GM12878 (cell line): ENCODE data around the gene CCDC39. TPM values are rescaled to one million over a fixed set of nuclear protein-coding genes. Genes with fewer than 3 reads are reported as not detected.

Experiments
- CREB1 ChIP-seq: IDR thresholded peaks from 2 replicates; pipeline ENCODE4 v1.6.1; 2012; ENCODE audit warnings: low read depth, mild to moderate bottlenecking, inconsistent platforms
- E2F8 ChIP-seq: fragments of 450-650 bp; IDR thresholded peaks from 2 replicates; pipeline ENCODE4 v1.6.1; 2018; ENCODE audit warnings: mild to moderate bottlenecking, low read depth, moderate library complexity; ENCODE audit not compliant: partially characterized antibody
- polyA plus RNA-seq, 11 experiments: library from polyadenylated mRNA; depleted of rRNA in 4 of 11; unstranded in 6 of 11; stranded (reverse) in 5 of 11; fragments of >200 nt; fragmentation: Nextera tagmentation in 4 of 11; fragmentation: Illumina TruSeq in 1 of 11; extraction: Ambion mirVana in 4 of 11; extraction: Trizol in 1 of 11; gene quantifications; 1 replicate in 1 of 11; 2 replicates in 10 of 11; pipeline versions ENCODE4 v1.2.1 to v1.2.3, GENCODE V29; 2011 to 2016; ENCODE audit warnings: inconsistent platforms in 2 of 11, missing spikeins in 2 of 11, low read depth in 1 of 11
- small RNA-seq: library from RNA; depleted of rRNA; stranded (forward); fragments of <200 nt; gene quantifications from one replicate; pipeline ENCODE3, GENCODE V24; 2014
- total RNA-seq, 4 experiments: library from RNA; depleted of rRNA in 3 of 4; stranded (reverse); fragments of >200 nt in 3 of 4; fragmentation: Illumina TruSeq in 1 of 4; extraction: Trizol in 1 of 4; gene quantifications; 2 replicates each; pipeline versions ENCODE4 v1.2.1 to v1.2.3, GENCODE V29; 2013 to 2021
- TF ChIP-seq, protein P1 (sequence below): fragments of 450-650 bp; formaldehyde crosslinking; IDR thresholded peaks from 2 replicates; pipeline ENCODE4 v1.4.0; 2022; ENCODE audit warnings: mild to moderate bottlenecking, moderate library complexity

CCDC39 gene
- total and polyA plus RNA-seq, 10 of the 15 experiments (the other 5 are each of a cell fraction or from before 2014, with no cell fraction given), result 0.10 to 0.69 (median 0.31) TPM

DNA sequence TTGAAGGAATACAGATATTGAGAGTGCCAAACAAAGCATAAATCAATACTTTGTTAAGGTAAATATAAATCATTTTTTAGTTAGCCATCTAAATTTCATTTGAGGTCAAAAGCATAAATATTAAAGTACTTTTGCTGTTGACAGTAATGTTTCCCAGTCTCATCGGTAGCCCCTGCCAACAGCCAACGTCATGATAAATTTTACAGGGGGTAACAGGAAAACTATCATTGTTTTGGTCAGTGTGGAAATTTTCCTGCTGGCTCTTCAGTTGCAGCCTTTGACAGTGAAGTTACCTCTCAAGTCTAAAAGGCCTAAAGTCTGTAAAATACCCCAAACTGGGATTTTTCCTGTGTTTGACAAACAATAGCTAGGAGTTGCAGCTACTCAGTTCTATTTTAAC is 114.6 kb downstream of the CCDC39 start (continued):
- TF ChIP-seq, protein P1, sequence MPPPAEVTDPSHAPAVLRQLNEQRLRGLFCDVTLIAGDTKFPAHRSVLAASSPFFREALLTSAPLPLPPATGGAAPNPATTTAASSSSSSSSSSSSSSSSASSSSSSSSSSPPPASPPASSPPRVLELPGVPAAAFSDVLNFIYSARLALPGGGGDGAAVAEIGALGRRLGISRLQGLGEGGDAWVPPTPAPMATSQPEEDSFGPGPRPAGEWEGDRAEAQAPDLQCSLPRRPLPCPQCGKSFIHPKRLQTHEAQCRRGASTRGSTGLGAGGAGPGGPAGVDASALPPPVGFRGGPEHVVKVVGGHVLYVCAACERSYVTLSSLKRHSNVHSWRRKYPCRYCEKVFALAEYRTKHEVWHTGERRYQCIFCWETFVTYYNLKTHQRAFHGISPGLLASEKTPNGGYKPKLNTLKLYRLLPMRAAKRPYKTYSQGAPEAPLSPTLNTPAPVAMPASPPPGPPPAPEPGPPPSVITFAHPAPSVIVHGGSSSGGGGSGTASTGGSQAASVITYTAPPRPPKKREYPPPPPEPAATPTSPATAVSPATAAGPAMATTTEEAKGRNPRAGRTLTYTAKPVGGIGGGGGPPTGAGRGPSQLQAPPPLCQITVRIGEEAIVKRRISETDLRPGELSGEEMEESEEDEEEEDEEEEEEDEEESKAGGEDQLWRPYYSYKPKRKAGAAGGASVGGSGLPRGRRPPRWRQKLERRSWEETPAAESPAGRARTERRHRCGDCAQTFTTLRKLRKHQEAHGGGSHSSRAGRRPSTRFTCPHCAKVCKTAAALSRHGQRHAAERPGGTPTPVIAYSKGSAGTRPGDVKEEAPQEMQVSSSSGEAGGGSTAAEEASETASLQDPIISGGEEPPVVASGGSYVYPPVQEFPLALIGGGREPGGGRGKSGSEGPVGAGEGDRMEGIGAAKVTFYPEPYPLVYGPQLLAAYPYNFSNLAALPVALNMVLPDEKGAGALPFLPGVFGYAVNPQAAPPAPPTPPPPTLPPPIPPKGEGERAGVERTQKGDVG (CRISPR knock-in tag), result no peak
- TF ChIP-seq CREB1, result no peak
- no peak for TF ChIP-seq E2F8
- TF ChIP-seq, all 136 proteins: peak for 0

Small RNA genes lying within 50 kb of the gene (small RNA-seq; reads per million reads assigned to genes)
- gene AC068298.1 (not detected), gene RNU6-486P (not detected)

Other genes with a start within 250 kb of the CCDC39 start
- 27.6 and 37.5 TPM in 2 replicates for gene TTC14, start 77.3 kb downstream of the CCDC39 start, total RNA-seq (2014; rRNA removed)
- gene TTC14, start 77.3 kb downstream of the CCDC39 start, total RNA-seq (2014; rRNA removed; fragmentation: Illumina TruSeq; extraction: Trizol), result 31.2 and 33.1 TPM in 2 replicates
- gene TTC14, start 77.3 kb downstream of the CCDC39 start, total RNA-seq (2021), result 40.8 and 42.7 TPM in 2 replicates
- gene TTC14, start 77.3 kb downstream of the CCDC39 start, polyA plus RNA-seq (2011; rRNA removed), result 81.5 and 114 TPM in 2 replicates
- gene TTC14, start 77.3 kb downstream of the CCDC39 start, polyA plus RNA-seq (2014; fragmentation: Illumina TruSeq; extraction: Trizol), result 36.2 and 43.8 TPM in 2 replicates
- gene TTC14, start 77.3 kb downstream of the CCDC39 start, polyA plus RNA-seq (2014; fragmentation: Nextera tagmentation; extraction: Ambion mirVana), result 10 to 100 TPM; 14.0 to 22.4 TPM
- 30.8 and 33.3 TPM in 2 replicates for gene TTC14, start 77.3 kb downstream of the CCDC39 start, polyA plus RNA-seq (2014; rRNA removed)
- gene TTC14, start 77.3 kb downstream of the CCDC39 start, polyA plus RNA-seq (2016; fragmentation: Nextera tagmentation; extraction: Ambion mirVana), result 10 to 100 TPM; 23.3 to 24.1 TPM
- gene FXR1, start 233.2 kb upstream of the CCDC39 start, total RNA-seq (2014; rRNA removed), result 116 and 128 TPM in 2 replicates
- gene FXR1, start 233.2 kb upstream of the CCDC39 start, total RNA-seq (2014; rRNA removed; fragmentation: Illumina TruSeq; extraction: Trizol), result 142 and 143 TPM in 2 replicates
- 108 and 114 TPM in 2 replicates for gene FXR1, start 233.2 kb upstream of the CCDC39 start, total RNA-seq (2021)
- gene FXR1, start 233.2 kb upstream of the CCDC39 start, polyA plus RNA-seq (2011; rRNA removed), result 159 and 221 TPM in 2 replicates
- 131 and 164 TPM in 2 replicates for gene FXR1, start 233.2 kb upstream of the CCDC39 start, polyA plus RNA-seq (2014; fragmentation: Illumina TruSeq; extraction: Trizol)
- gene FXR1, start 233.2 kb upstream of the CCDC39 start, polyA plus RNA-seq (2014; fragmentation: Nextera tagmentation; extraction: Ambion mirVana), result 10 to 100 TPM; 46.0 to 62.9 TPM
- 78.2 and 89.1 TPM in 2 replicates for gene FXR1, start 233.2 kb upstream of the CCDC39 start, polyA plus RNA-seq (2014; rRNA removed)
- 10 to 100 TPM; 38.5 to 39.4 TPM for gene FXR1, start 233.2 kb upstream of the CCDC39 start, polyA plus RNA-seq (2016; fragmentation: Nextera tagmentation; extraction: Ambion mirVana)